Measurements from ENCODE around the gene PTPRM. TPM values are rescaled to one million over a fixed set of nuclear protein-coding genes. Genes with fewer than 3 reads are reported as not detected.

Gene PTPRM
- total RNA-seq, 1 experiment from 2014 or later, result 100.0 TPM

GRCh38 chr18:8262221-8262620 is 695.1 kb downstream of the PTPRM start:
- ChIA-PET CTCF (no interaction called here), POLR2A (no interaction called here)
- Mint-ChIP-seq H3K27ac (ENCODE audit: unreplicated experiment) (no peak overlapping the region), H3K9me3 (ENCODE audit: unreplicated experiment) (no peaks in the 10 kb centered on the region), H3K4me1 (ENCODE audit: low read depth, unreplicated experiment) (no peaks in the 10 kb centered on the region), H3K27me3 (ENCODE audit: insufficient read depth, unreplicated experiment) (no peaks in the 10 kb centered on the region), H3K4me3 (ENCODE audit: unreplicated experiment) (no peak overlapping the region), H3K36me3 (ENCODE audit: insufficient read depth, unreplicated experiment) (peaks cover 42% of the 10 kb centered on the region)
- Histone ChIP-seq H3K4me1 (no peaks in the 10 kb centered on the region), H3K36me3 (ENCODE audit: control insufficient read depth, insufficient read depth, low read length) (no peaks in the 10 kb centered on the region), H3K4me3 (ENCODE audit: low read depth, low read length) (no peak overlapping the region), H3K27me3 (replicated peaks; ENCODE audit: control insufficient read depth, insufficient read depth, low read length) (no peaks in the 10 kb centered on the region), H3K9me3 (no peaks in the 10 kb centered on the region)
- no peak for TF ChIP-seq CTCF (IDR thresholded peaks at IDR 0.05; ENCODE audit: insufficient read depth in 1 of 2, low read depth in 1 of 2, low read length in 1 of 2, severe bottlenecking in 1 of 2, unreplicated experiment in 1 of 2)
- intact Hi-C loops (cut with micrococcal nuclease; ENCODE audit: unreplicated experiment), result no loop called here
- no peak for DNase-seq
- BruUV-seq (replicated peaks), result no TSS peak

GRCh38 chr18:8264116-8264515 is 697.0 kb downstream of the PTPRM start:
- Histone ChIP-seq H3K27me3 (replicated peaks; ENCODE audit: control insufficient read depth, insufficient read depth, low read length) (no peaks in the 10 kb centered on the region), H3K4me3 (ENCODE audit: low read depth, low read length) (no peak overlapping the region), H3K9me3 (no peaks in the 10 kb centered on the region), H3K4me1 (no peaks in the 10 kb centered on the region), H3K36me3 (ENCODE audit: control insufficient read depth, insufficient read depth, low read length) (no peaks in the 10 kb centered on the region)
- POLR2A ChIA-PET, result no interaction called here
- Mint-ChIP-seq H3K27me3 (ENCODE audit: insufficient read depth, unreplicated experiment) (no peaks in the 10 kb centered on the region), H3K4me1 (ENCODE audit: low read depth, unreplicated experiment) (no peaks in the 10 kb centered on the region), H3K27ac (ENCODE audit: unreplicated experiment) (no peak overlapping the region), H3K9me3 (ENCODE audit: unreplicated experiment) (no peaks in the 10 kb centered on the region), H3K36me3 (ENCODE audit: insufficient read depth, unreplicated experiment) (peaks cover 47% of the 10 kb centered on the region), H3K4me3 (ENCODE audit: unreplicated experiment) (no peak overlapping the region)
- CTCF ChIA-PET, result no interaction called here
- BruUV-seq (replicated peaks), result no TSS peak
- intact Hi-C loops (cut with micrococcal nuclease; ENCODE audit: unreplicated experiment), result no loop called here
- TF ChIP-seq CTCF (IDR thresholded peaks at IDR 0.05; ENCODE audit: insufficient read depth in 1 of 2, low read depth in 1 of 2, low read length in 1 of 2, severe bottlenecking in 1 of 2, unreplicated experiment in 1 of 2), result no peak
- no peak for DNase-seq

- Histone ChIP-seq H3K4me3 (ENCODE audit: low read depth, low read length) (no peak overlapping the region), H3K9me3 (no peaks in the 10 kb centered on the region), H3K4me1 (no peaks in the 10 kb centered on the region), H3K36me3 (ENCODE audit: control insufficient read depth, insufficient read depth, low read length) (no peaks in the 10 kb centered on the region), H3K27me3 (replicated peaks; ENCODE audit: control insufficient read depth, insufficient read depth, low read length) (no peaks in the 10 kb centered on the region)
- no peaks in the 10 kb centered on the region for H3K27me3 Mint-ChIP-seq (ENCODE audit: insufficient read depth, unreplicated experiment)
- no peak overlapping the region for H3K27ac Mint-ChIP-seq (ENCODE audit: unreplicated experiment)
- CTCF ChIA-PET, result no interaction called here
- H3K4me1 Mint-ChIP-seq (ENCODE audit: low read depth, unreplicated experiment), result no peaks in the 10 kb centered on the region
- BruUV-seq (replicated peaks), result no TSS peak
- H3K4me3 Mint-ChIP-seq (ENCODE audit: unreplicated experiment), result no peak overlapping the region
- H3K9me3 Mint-ChIP-seq (ENCODE audit: unreplicated experiment), result no peaks in the 10 kb centered on the region
- TF ChIP-seq CTCF (IDR thresholded peaks at IDR 0.05; ENCODE audit: insufficient read depth in 1 of 2, low read depth in 1 of 2, low read length in 1 of 2, severe bottlenecking in 1 of 2, unreplicated experiment in 1 of 2), result no peak
- POLR2A ChIA-PET, result no interaction called here
- H3K36me3 Mint-ChIP-seq (ENCODE audit: insufficient read depth, unreplicated experiment), result peaks cover 47% of the 10 kb centered on the region
- intact Hi-C loops (cut with micrococcal nuclease; ENCODE audit: unreplicated experiment), result no loop called here
- DNase-seq, result no peak
These were observed 697.8 kb downstream of the PTPRM start for GRCh38 chr18:8264861-8265411.

Measured in Caco-2 (cell line).